ENCODE measurements around the gene NCKAP5. TPM values are rescaled to one million over a fixed set of nuclear protein-coding genes. Genes with fewer than 3 reads are reported as not detected.

NCKAP5 gene
- total and polyA plus RNA-seq, 2 of the 13 experiments (the other 11 are each of a cell fraction or from before 2014, with no cell fraction given) = 0.01 TPM; not detected in 1

- no TSS peak for BruUV-seq (replicated peaks)
- H3K36me3 ChIP-seq (replicated peaks in 1 of 2; ENCODE audit: control insufficient read depth in 1 of 2, insufficient read depth in 2 of 2, low read length in 2 of 2) = no peaks in the 10 kb centered on the region
- no peak overlapping the region for H3K4me2 ChIP-seq (ENCODE audit: low read depth, low read length)
- H3K4me1 ChIP-seq (ENCODE audit: insufficient read depth, low read length) = no peaks in the 10 kb centered on the region
- no peak overlapping the region for H3K4me3 ChIP-seq (replicated peaks in 1 of 3; ENCODE audit: insufficient read depth in 1 of 3, low read depth in 2 of 3, low read length in 3 of 3)
- no peaks in the 10 kb centered on the region for H3K27me3 ChIP-seq (ENCODE audit: control insufficient read depth in 1 of 2, insufficient read depth in 2 of 2, low read length in 2 of 2)
- TF ChIP-seq DZIP1 (CRISPR knock-in tag; IDR thresholded peaks at IDR 0.05) = no peak
- no peak for TF ChIP-seq MYC (CRISPR knock-in tag; IDR thresholded peaks at IDR 0.05; ENCODE audit: borderline replicate concordance)
- TF ChIP-seq SP140L (CRISPR knock-in tag; IDR thresholded peaks at IDR 0.05; ENCODE audit: borderline replicate concordance) = no peak
- TF ChIP-seq TFDP1 (CRISPR knock-in tag; IDR thresholded peaks at IDR 0.05; ENCODE audit: borderline replicate concordance) = no peak
- no peak for TF ChIP-seq ZFP90 (CRISPR knock-in tag; IDR thresholded peaks at IDR 0.05; ENCODE audit: borderline replicate concordance)
- TF ChIP-seq ZNF660 (CRISPR knock-in tag; IDR thresholded peaks at IDR 0.05; ENCODE audit: borderline replicate concordance, low read depth) = no peak
- TF ChIP-seq ZNF678 (CRISPR knock-in tag; IDR thresholded peaks at IDR 0.05) = no peak
- TF ChIP-seq FOXO1 (CRISPR knock-in tag; IDR thresholded peaks at IDR 0.05) = no peak
- WGBS (ENCODE audit: low lambda C conversion rate) = 3% methylated on average over 5 of the region's 5 CpGs
- H3K9me3 ChIP-seq (ENCODE audit: low read length) = peaks cover 51% of the 10 kb centered on the region
- no peak overlapping the region for H3K9ac ChIP-seq (ENCODE audit: insufficient read depth, low read depth, low read length)
- no peak overlapping the region for H2AFZ ChIP-seq (ENCODE audit: low read length)
- H4K20me1 ChIP-seq (ENCODE audit: insufficient read depth, low read length) = no peaks in the 10 kb centered on the region
- H3K27ac ChIP-seq (ENCODE audit: extremely low read length, insufficient read depth, low read length) = no peak overlapping the region
- ChIA-PET POLR2A (no interaction called here), CTCF (ENCODE audit: low intra/inter-chr PET ratio, low total read pairs) (no interaction called here)
- H3K79me2 ChIP-seq (ENCODE audit: insufficient read depth, low read length) = no peaks in the 10 kb centered on the region
- intact Hi-C loops (cut with micrococcal nuclease; ENCODE audit: unreplicated experiment) (no loop called here), in situ Hi-C loops (cut with HindIII; ENCODE audit: extremely low pct_ligation_motif_present, low pct_unique_long_range_greater_than_20kb) (no loop called here)
- no peak for DNase-seq (ENCODE audit: low spot score)
- FAIRE-seq = no peak
- no peak for ATAC-seq
Observed at GRCh38 chr2:133072837-133073694, 495.2 kb downstream of the NCKAP5 start.

Measured in HepG2 (cell line).